HT-29 (cell line): Measurements from ENCODE around the gene ITPRID1. TPM values are rescaled to one million over a fixed set of nuclear protein-coding genes. Genes with fewer than 3 reads are reported as not detected.

Experiments used
- DNase-seq: peaks from one replicate; pipeline ENCODE4 v3.0.0-alpha.2; 2015; ENCODE audit warnings: low spot score
- total RNA-seq: library from RNA; depleted of rRNA; stranded (reverse); fragments of >200 nt; shearing (Covaris generic); gene quantifications from 2 replicates; pipeline ENCODE4 v1.2.3, GENCODE V29; 2014

ITPRID1 gene
- total RNA-seq, 1 experiment from 2014 or later: not detected

GRCh38 chr7:31633467-31633866, 119.6 kb downstream of the ITPRID1 start:
- DNase-seq: no peak

GRCh38 chr7:31633894-31634494, 120.1 kb downstream of the ITPRID1 start:
- peak; percentile 89 for DNase-seq

- DNase-seq: no peak
Observed at GRCh38 chr7:31640381-31640780, 126.5 kb downstream of the ITPRID1 start.

GRCh38 chr7:31642681-31643115, 128.8 kb downstream of the ITPRID1 start:
- no peak for DNase-seq

GRCh38 chr7:31646942-31647341, 133.1 kb downstream of the ITPRID1 start:
- no peak for DNase-seq

GRCh38 chr7:31647511-31647910, 133.6 kb downstream of the ITPRID1 start:
- no peak for DNase-seq

- peak; percentile 14 for DNase-seq
Observed at GRCh38 chr7:31648288-31648687, 134.4 kb downstream of the ITPRID1 start.

- no peak for DNase-seq
Observed at GRCh38 chr7:31648880-31649279, 135.0 kb downstream of the ITPRID1 start.

- no peak for DNase-seq
Observed at GRCh38 chr7:31651234-31652062, 137.6 kb downstream of the ITPRID1 start.

GRCh38 chr7:31652063-31652326, 138.1 kb downstream of the ITPRID1 start:
- no peak for DNase-seq

GRCh38 chr7:31663072-31663471, 149.2 kb downstream of the ITPRID1 start:
- peak; percentile 31 for DNase-seq

GRCh38 chr7:31664890-31665289, 151.0 kb downstream of the ITPRID1 start:
- no peak for DNase-seq

- no peak for DNase-seq
Observed at GRCh38 chr7:31665546-31665945, 151.7 kb downstream of the ITPRID1 start.

GRCh38 chr7:31669461-31669860, 155.6 kb downstream of the ITPRID1 start:
- no peak for DNase-seq

- no peak for DNase-seq
Observed at GRCh38 chr7:31679574-31680305, 165.8 kb downstream of the ITPRID1 start.

GRCh38 chr7:31683445-31684225, 169.7 kb downstream of the ITPRID1 start:
- DNase-seq: no peak

- no peak for DNase-seq
Observed at GRCh38 chr7:31687024-31687748, 173.3 kb downstream of the ITPRID1 start, which contains the start of gene PPP1R17. TSS of gene PPP1R17 (plus strand) at chr7:31687215. CDS start at chr7:31692442, 5,227 bp downstream.

GRCh38 chr7:31688372-31688771, 174.5 kb downstream of the ITPRID1 start:
- DNase-seq: no peak

GRCh38 chr7:31688996-31689395, 175.1 kb downstream of the ITPRID1 start:
- DNase-seq: no peak

GRCh38 chr7:31690935-31691334, 177.0 kb downstream of the ITPRID1 start:
- DNase-seq: no peak

- DNase-seq: no peak
Observed at GRCh38 chr7:31692451-31692850, 178.6 kb downstream of the ITPRID1 start.
